ENCODE results near the gene VPS39. TPM values are rescaled to one million over a fixed set of nuclear protein-coding genes. Genes with fewer than 3 reads are reported as not detected.

VPS39 gene
- polyA plus RNA-seq, 1 donor (not counting 4 experiments of a cell fraction or from before 2014, with no cell fraction given): 29.7 TPM

- H3K9ac ChIP-seq (ENCODE audit: control insufficient read depth, extremely low read depth, insufficient read depth, low read length): no peak overlapping the region
- TF ChIP-seq CTCF (optimal IDR thresholded peaks at IDR 0.05 in 1 of 3, IDR thresholded peaks at IDR 0.05 in 1 of 3, conservative IDR thresholded peaks at IDR 0.05 in 1 of 3; ENCODE audit: extremely low read depth in 1 of 3, insufficient read depth in 2 of 3, low read length in 3 of 3) (no peak), EZH2 (IDR thresholded peaks at IDR 0.05; ENCODE audit: low read length) (no peak)
- FAIRE-seq (no peak), DNase-seq (ENCODE audit: low read depth, low spot score) (no peak)
- no peak overlapping the region for H3K4me2 ChIP-seq (ENCODE audit: control insufficient read depth, extremely low read depth, insufficient read depth, low read depth, low read length)
- H4K20me1 ChIP-seq (ENCODE audit: control insufficient read depth, extremely low read depth, insufficient read depth, low read length): no peaks in the 10 kb centered on the region
- peaks cover 12 to 17% of the 10 kb centered on the region in 2 experiments for H3K36me3 ChIP-seq (ENCODE audit: control insufficient read depth in 2 of 2, extremely low read depth in 1 of 2, insufficient read depth in 2 of 2, low read length in 2 of 2)
- no peak overlapping the region for H3K4me3 ChIP-seq (ENCODE audit: control insufficient read depth in 2 of 3, extremely low read depth in 1 of 3, insufficient read depth in 2 of 3, low read depth in 1 of 3, low read length in 3 of 3)
- H2AFZ ChIP-seq (ENCODE audit: control insufficient read depth, low read length): no peak overlapping the region
- no peaks in the 10 kb centered on the region for H3K4me1 ChIP-seq (ENCODE audit: control insufficient read depth, extremely low read depth, insufficient read depth, low read length)
- no peaks in the 10 kb centered on the region for H3K79me2 ChIP-seq (ENCODE audit: control insufficient read depth, insufficient read depth, low read length)
- dilution Hi-C loops (cut with MboI; ENCODE audit: extremely low pct_ligation_motif_present, low sequenced_read_pairs): no loop called here
- H3K27ac ChIP-seq (ENCODE audit: control insufficient read depth, insufficient read depth, low read length): no peak overlapping the region
- no peaks in the 10 kb centered on the region for H3K9me1 ChIP-seq (ENCODE audit: control insufficient read depth, extremely low read depth, insufficient read depth, low read length)
- H3K27me3 ChIP-seq (ENCODE audit: control insufficient read depth, extremely low read depth, insufficient read depth, low read length): no peaks in the 10 kb centered on the region
- no peaks in the 10 kb centered on the region for H3K9me3 ChIP-seq (ENCODE audit: control insufficient read depth, low read depth, low read length)
Observed at GRCh38 chr15:42240823-42241222, 32.7 kb upstream of the VPS39 start.

- no peak overlapping the region for H3K27ac ChIP-seq (ENCODE audit: control insufficient read depth, insufficient read depth, low read length)
- H2AFZ ChIP-seq (ENCODE audit: control insufficient read depth, low read length): no peak overlapping the region
- H4K20me1 ChIP-seq (ENCODE audit: control insufficient read depth, extremely low read depth, insufficient read depth, low read length): no peaks in the 10 kb centered on the region
- H3K9me1 ChIP-seq (ENCODE audit: control insufficient read depth, extremely low read depth, insufficient read depth, low read length): no peaks in the 10 kb centered on the region
- no peaks in the 10 kb centered on the region for H3K4me1 ChIP-seq (ENCODE audit: control insufficient read depth, extremely low read depth, insufficient read depth, low read length)
- peaks cover 12 to 21% of the 10 kb centered on the region in 2 experiments for H3K36me3 ChIP-seq (ENCODE audit: control insufficient read depth in 2 of 2, extremely low read depth in 1 of 2, insufficient read depth in 2 of 2, low read length in 2 of 2)
- TF ChIP-seq EZH2 (IDR thresholded peaks at IDR 0.05; ENCODE audit: low read length): no peak
- no peak for TF ChIP-seq CTCF (optimal IDR thresholded peaks at IDR 0.05 in 1 of 3, IDR thresholded peaks at IDR 0.05 in 1 of 3, conservative IDR thresholded peaks at IDR 0.05 in 1 of 3; ENCODE audit: extremely low read depth in 1 of 3, insufficient read depth in 2 of 3, low read length in 3 of 3)
- dilution Hi-C loops (cut with MboI; ENCODE audit: extremely low pct_ligation_motif_present, low sequenced_read_pairs): no loop called here
- no peaks in the 10 kb centered on the region for H3K27me3 ChIP-seq (ENCODE audit: control insufficient read depth, extremely low read depth, insufficient read depth, low read length)
- H3K4me3 ChIP-seq (ENCODE audit: control insufficient read depth in 2 of 3, extremely low read depth in 1 of 3, insufficient read depth in 2 of 3, low read depth in 1 of 3, low read length in 3 of 3): no peak overlapping the region
- no peak overlapping the region for H3K4me2 ChIP-seq (ENCODE audit: control insufficient read depth, extremely low read depth, insufficient read depth, low read depth, low read length)
- DNase-seq (ENCODE audit: low read depth, low spot score): no peak
- no peak for FAIRE-seq
- no peaks in the 10 kb centered on the region for H3K9me3 ChIP-seq (ENCODE audit: control insufficient read depth, low read depth, low read length)
- H3K9ac ChIP-seq (ENCODE audit: control insufficient read depth, extremely low read depth, insufficient read depth, low read length): no peak overlapping the region
- H3K79me2 ChIP-seq (ENCODE audit: control insufficient read depth, insufficient read depth, low read length): no peaks in the 10 kb centered on the region
Observed at GRCh38 chr15:42239528-42240182, 31.6 kb upstream of the VPS39 start.
